GM19351 (cell line): ENCODE results near the gene LSAMP.

Experiments
- ATAC-seq: cut with Tn5 transposase; IDR thresholded peaks from one replicate; pipeline ENCODE4 v1.9.1; 2021; ENCODE audit warnings: mild to moderate bottlenecking, moderate library complexity; ENCODE audit not compliant: unreplicated experiment

LSAMP gene

DNA sequence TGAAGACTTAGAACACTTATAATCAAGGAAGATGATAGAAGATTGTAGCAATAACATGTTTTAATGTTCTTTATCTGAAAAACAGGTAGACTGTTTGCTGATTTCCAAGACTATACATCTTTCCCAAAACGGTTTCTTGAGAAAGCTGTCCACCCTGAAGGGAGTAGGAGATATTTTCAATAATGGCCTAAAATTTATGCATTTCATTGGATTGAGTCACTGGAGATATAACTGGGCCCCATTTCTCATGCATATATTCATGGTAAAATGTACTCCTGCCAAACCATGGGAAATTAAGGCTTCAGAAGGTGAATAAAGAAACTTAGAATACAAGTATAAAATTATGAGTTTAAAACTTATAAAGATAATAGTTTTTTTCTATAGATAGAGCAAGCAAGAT is 143.9 kb downstream of the LSAMP start:
- ATAC-seq, result no peak

DNA sequence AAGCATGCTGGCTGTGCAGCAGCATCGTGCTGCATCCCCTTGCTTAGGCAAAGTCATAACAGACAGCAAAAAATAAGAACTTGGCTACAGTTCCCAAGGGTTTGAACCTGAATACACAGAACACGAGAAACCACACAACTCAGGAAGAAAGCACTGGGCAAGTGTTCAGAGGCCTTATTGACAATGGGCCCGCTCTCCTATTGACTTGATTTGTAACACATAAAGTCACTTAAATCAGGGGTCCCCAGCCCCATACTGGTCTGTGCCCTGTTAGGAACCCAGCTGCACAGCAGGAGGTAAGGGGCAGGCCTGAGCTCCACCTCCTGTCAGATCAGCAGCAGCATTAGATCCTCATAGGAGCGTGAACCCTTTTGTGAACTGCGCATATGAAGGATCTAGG is 145.1 kb downstream of the LSAMP start:
- no peak for ATAC-seq

DNA sequence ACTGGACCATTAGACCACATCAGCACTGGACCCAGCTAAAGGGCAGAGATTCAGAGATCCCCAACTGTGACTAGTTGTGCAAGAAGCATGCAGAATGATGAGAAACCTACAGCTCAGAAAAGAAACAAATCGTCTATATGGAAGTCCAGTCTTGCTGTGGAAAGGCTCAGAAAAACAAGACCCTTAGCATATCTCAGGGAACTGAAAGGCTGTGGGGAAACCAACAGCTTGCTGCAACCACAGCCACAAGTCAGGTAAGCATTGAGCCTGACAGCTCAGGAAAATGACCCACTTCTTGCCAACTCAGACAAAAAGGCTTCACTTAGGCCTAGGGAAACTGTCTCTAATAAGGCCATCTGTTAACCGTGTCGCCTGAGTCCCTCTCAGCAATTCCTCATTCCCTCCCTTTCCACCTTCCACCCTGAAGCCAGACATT is 145.6 kb downstream of the LSAMP start:
- no peak for ATAC-seq

DNA sequence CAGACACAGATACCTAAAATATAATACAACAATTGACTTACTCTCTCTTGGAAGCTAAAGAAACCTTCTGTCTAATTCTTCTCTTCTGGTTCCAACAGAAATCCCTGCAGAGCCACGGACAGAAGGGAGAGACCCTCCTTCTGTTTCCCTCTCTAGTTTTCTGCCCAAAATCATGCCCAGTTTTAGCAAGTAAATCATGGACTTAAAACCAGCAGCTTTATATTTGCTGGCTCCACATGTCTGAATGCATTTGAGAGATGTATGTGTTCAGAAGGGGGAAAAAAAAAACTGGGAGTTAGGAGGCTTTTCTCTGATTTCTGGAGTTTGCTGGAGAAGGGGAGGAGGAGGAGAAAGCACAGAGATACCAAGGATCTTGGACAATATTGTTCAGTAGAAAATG is 147.1 kb downstream of the LSAMP start:
- no peak for ATAC-seq

DNA sequence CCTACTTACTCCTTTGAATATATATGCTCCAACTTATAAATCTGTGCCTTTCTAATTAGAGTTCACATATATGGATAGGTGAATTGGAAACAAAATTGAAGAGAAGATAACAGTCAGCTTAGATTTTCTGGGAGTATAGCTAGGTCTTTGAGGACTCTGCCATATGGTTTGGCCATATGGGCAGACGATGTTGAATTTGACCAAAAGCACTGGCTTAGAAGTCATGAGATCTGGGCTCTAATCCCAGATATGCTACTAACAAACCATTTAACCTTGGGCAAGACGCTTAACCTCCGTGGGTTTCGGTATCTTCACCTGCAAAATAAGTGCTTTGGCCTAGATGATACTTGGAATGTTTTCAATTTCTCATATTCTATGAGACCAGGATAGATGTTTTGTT is 154.1 kb downstream of the LSAMP start:
- ATAC-seq, result no peak

DNA sequence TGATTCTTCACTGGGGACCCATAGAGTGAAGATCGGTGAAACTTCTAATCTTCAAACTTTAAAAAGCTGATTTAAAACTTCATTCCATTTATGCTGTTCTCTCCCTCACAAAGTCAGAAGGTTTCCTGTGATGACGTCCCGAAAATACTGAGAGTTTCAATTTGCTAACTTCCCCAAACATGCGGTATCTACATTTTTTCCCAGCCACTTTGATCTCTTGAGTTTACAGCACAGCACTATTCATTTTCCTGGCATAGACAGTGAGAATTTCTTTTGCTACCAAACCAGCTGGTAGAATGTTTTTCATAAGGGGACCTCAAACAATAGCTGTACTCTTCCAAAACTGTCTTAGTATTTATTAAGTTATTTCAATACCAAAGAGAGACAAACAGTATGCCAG is 156.8 kb downstream of the LSAMP start:
- ATAC-seq, result no peak

DNA sequence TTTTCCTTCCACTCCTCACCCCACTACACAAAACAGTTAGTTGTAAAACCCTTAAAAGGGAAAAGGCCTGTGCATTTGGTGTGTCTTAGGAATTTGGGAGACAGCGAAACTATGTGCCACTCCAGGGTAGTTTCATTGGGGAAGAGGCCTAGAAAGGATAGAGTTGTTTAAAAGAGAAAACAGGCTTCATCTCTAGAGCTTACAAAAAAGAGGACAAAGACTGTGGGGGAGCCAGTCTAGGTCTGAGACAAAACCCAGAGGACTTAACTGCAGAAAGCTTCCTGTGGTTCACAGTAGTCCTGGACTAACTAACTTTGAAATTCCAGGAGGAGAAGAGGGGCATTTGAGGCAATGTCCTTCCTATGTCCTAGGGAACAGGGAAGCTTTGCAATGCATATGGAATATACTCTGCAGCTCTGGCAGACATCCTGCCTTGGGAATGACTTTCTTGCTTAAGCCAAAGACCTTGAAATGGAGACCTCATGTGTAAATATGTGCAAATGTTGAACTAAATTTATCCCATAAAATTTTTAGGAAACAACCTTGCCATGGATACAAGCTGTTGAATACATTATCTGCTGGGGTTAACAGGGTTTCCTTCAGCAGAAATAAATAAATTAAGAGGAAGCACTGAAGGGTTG is 159.4 kb downstream of the LSAMP start:
- no peak for ATAC-seq

DNA sequence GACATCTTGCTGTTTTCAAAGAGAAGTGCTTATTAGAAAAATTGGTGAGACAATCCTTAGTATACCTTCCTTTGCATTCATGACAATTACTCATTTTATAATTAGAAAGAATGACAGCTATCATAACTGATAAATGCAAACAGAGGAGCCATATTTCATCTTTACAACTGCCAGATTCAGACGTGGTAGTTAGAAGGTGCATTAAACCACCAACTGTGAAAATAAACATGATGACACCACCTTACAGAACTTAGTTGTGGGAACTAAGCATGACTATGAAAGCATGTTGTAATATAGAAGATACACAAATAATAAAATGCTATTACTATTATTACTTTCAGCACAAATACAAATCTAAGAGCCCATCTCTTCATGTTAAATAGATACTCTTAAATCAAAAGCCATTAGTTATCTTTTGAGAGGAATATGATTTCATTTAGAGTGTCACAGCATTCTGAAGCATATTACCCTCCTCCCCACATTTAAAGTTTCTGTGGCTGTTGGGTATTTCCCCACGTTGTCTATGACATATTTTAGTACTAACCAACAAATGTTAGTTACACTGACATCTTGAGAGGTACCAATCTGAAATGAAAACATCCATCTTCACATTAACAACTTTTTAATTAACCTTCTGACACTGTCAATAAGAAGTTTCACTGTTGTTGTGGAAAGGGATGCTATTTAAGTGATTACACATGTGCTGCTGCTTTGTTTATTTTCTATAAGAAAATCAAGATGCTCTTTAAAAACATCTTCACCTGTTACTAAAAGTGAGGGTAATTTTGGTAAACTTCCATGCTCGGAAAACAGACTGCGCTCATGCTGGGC is 163.8 kb downstream of the LSAMP start:
- ATAC-seq, result peak; percentile 93

DNA sequence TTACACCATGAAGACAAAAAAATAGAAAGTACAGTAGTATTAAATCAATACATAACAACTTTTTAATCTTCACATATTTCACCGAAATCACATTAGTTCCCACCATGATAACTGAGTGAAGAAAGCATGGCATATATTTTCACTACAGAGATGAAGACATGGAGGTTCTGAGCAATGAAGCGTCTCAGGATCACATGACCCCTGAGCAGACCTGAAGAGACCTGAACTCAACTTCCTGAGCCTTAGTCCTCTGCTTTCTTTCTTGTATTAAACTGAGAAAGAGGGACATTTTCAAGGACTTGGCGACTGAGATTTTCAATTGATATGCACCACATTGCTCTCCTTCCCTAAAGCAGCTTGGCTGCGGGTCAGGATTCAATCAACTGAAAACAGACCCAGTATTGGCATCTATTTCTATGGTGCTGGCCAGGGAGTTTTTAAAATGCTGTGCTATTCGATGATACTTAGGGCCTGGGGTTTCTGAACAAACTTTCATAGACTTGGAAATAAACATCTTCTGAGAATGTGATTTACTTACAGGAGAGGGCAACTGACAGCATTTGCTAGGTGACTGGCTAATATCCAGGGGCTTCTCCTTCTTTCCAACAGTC is 165.1 kb downstream of the LSAMP start:
- no peak for ATAC-seq

DNA sequence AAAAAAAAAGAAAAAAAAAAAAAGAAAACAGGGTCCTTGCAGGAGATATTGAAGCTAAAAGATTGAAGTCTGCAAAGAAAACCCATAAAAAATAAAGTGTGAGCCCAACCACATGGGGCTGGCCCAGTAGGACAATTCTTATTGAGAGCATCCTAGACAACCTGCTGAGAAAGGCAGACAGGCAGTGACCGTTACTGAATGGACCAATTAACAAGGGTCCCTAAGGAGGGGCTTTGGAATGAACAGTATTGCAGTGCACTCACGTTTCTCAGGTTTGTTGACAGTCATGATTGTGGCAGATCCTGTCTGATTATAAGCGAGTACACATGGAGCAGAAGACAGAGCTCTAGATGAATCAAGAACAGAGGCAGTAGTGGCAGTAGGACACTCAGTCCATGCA is 168.6 kb downstream of the LSAMP start:
- ATAC-seq, result no peak

DNA sequence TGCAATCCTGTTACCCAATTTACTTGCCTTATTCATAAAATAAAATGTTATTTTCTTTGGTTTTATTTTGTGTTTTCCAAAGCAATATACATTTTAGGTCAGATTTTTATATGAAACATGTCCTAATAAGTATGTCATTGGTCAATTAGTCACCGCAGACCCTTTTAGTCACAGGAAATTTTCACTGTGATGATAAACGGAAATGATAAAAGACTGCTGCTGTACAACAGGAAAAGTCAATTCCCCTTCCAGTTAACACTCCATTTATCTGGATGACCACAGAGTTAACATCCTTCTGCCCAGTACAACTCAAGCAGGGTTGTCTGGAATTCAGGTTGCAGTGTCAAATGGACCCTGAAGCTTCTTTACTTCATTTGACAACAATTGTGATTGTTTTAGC is 175.2 kb downstream of the LSAMP start:
- no peak for ATAC-seq

DNA sequence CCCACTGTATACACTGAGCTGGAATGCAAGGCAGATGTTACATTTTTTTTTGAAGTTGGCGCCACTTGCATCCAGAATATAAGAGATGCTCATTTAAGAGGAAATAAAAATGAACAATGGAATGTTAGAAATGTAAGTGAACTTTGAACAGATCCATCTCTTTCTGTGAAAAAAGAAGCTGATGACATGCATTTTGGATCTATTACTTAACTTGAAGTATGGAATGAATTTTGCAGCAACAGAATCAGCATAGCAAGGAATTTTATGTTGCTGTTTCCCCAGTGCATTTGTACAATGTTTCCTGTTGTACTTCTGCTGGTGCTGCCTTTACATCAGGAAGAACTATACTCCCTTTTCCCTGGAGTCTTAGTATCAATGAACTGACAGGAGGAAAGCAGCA is 178.2 kb downstream of the LSAMP start:
- no peak for ATAC-seq

DNA sequence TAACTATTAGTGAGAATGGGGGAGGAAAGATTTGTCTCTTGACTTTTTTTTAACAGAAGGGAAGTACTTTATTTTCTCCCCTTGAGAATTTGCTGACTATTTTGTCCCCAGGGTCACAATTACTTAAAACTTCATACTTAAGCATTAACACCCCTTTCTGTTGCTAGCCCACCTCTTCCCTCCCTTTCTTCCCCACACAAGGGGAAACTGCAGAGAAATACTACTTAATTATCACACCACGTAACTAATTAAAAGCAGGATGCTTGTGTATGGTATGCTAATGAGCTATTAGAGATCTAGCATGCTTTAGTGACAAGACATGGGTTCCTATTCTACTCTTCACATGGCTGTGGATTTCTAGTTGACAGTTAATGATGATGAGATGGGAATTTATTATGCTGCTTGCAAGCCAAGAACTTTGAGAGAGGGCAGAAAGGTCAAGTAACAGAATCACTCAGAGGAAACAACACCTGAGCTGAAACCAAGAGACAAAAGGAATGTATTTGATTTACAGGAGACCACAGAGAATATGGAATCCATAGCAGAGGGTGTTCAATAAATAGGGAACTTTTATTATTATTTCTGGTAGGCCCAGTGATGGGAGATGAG is 179.2 kb downstream of the LSAMP start:
- no peak for ATAC-seq

DNA sequence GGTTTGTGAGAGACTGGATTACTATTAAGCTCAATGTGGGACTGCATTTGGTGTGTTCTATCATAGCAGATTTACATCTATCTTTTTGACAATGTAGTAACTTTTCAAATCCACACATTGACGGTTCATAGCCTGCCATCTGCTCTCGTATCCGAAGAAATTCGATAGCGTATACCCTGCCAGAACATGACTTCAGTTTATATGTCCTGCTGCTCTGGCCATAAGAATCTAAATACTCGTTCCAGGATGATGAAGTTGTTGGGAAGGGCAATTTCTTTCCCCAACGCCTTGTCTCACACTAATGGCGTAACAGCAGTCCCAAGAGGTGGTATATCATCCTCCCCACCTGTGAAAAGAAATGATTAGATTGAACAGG is 180.0 kb downstream of the LSAMP start:
- no peak for ATAC-seq

DNA sequence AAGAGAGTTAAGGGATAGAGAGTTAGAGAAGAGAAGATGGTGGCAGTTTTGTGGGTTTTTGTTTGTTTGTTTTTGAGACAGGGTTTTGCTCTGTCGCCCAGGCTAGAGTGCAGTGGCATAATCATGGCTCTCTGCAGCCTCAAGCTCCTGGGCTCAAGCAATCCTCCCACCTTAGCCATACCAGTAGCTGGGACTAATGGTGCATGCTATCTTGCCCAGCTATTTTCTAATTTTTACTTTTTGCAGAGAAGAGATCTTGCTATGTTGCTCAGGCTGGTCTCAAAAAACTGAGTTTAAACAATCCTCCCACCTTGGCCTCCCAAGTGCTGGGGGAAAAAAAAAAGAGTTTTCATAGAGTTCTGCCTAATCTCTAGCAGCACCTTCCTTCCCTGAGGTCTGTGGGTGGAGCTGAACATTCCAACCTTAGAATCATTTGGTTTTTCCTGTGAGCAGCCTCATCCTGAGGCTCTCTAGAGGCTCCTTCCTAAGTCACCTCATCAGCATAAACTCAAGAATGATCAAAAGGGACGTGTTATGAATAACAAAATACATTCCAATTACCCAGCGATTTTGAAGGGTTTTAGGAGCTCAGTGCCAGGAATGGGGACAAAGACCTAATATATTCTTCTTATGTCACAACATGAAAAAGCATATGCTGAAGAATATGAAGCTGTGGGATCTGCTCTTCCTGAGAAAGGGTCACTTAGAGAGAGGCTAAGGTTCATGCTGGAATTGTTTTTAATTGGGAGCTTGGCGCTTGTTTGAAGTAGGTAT is 180.6 kb downstream of the LSAMP start:
- ATAC-seq, result no peak

DNA sequence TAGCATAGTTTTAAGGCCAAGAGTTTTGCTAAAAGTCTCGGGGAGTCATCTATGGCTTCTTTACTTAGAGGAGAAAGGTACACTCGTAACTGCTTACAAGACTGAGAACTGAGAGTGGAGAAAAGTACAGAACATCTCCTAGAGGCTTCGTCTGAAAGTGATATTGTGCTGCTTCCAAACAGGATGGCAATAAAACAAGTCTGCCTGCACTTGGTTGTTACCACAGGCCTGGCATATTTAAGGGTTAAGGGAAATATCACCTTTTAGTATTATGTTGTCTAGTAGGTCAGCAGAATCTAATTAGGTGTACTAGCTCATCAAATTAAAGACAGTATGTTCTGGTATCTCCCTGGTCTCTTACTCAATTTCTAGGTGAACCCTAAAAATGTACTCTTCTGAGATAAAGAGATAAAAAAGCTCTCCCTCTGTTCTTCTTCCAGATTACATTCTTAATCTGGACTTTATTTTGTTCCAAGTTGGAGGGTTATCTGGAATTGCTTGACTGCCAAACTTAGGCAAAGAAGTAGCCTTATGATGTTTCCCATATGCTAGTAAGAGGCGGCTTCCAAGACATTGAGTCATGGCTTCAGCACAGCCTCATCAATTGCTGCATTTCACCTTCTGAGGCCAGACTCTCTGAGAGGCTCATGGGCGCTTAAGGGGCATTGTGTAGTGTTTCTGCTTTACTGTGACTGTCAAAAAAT is 181.3 kb downstream of the LSAMP start:
- ATAC-seq, result no peak

DNA sequence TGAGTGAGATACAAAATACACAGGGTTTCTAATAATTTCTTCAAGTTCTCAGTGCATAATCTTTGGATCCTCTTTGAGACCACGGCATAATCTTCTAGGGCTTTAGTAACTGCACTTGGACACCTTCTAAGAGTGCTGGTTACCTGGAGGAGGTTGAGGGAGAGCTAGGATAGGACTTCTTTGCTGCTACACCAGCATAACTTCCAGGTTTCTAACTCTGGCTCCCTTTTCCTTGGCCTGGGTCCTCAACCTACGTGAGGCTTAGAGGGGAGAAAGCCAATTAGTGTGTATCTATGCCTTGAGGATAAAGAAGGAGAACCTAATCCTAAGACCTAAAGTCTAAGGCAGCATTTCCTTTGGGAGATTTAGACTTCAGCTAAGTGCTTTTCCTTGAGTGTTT is 184.8 kb downstream of the LSAMP start:
- ATAC-seq, result no peak

DNA sequence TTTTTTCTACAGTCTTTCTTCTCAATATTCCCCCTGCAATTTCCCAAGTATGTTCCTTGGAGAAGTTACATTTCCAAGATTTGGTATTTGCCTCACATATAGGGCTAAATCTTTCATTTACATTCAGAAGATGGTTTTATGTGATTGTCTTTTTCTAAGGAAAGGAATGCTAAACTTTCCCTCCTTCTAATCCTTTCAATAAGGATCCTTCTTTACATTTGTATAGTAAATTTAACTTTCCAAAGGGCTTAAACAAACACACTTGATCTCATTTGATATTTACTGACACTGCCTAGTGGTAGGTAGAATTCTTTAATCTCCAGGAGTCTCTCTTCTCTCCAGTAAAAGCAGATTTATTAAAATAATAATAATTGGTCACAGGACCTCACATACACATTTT is 185.3 kb downstream of the LSAMP start:
- no peak for ATAC-seq

DNA sequence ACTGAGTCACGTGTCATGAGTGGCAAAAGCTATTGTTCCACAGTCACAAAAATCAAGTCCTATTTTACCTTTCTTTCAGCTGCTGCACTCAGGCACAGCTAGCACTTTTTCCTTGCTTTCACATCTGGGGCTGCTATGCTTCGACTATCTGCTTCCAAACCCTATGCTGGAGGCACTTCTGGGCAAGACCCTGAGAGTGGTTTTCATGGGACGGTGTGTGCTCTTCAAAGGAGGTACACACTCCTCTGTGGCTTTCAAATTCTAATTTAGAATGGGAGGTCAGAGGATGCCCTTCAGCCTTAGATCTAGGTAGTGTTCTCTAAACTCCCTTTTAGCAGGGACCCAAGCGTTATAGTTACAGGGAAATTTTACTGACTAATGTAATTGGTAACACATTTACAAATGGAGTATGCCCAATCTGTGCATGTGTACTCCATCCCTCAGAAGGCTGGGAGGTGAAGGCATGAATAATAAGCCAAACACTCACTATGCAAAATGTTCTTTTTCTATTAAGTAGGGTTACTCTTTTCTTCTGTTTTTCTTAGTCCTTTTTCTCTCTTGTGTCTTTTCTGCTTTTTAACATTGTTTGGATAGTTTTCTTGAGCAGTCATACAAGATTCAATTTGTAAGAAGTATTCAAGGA is 188.3 kb downstream of the LSAMP start:
- ATAC-seq, result no peak

DNA sequence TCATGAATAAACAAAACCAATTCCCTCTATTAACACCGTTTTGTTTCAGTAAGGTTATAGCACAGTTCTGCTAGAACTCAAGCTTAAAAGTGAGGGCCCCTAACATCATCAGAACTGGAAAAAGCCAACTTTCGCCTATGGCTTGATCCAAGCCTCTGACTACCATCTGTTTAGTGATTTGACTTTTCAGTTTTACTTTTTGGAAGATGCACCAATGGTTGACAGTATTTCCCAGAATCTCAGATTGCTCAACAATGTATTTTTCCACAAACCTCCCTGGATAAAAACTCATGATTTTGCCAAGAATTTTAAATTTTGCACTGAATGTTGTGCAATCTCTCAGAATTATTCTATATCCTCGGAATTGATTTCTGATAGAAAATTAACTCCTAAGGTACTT is 190.7 kb downstream of the LSAMP start:
- ATAC-seq, result no peak
